HG03521 (cell line): Measurements from ENCODE around the gene CACNA1A.
"Not testable (repeated sequence)": the region's sequence is repeated elsewhere in the genome, so short reads cannot be mapped to it uniquely, and the experiment has no call there.

Source experiments
- ATAC-seq: cut with Tn5 transposase; IDR thresholded peaks from one replicate; pipeline ENCODE4 v1.9.1; 2021; ENCODE audit warnings: mild to moderate bottlenecking, moderate library complexity; ENCODE audit not compliant: unreplicated experiment

The CACNA1A gene

GRCh38 chr19:13207846-13208671 is 298.2 kb downstream of the CACNA1A start:
- ATAC-seq = peak; percentile 53

- ATAC-seq = no peak
Observed at GRCh38 chr19:13207237-13207845, 298.9 kb downstream of the CACNA1A start.

DNA sequence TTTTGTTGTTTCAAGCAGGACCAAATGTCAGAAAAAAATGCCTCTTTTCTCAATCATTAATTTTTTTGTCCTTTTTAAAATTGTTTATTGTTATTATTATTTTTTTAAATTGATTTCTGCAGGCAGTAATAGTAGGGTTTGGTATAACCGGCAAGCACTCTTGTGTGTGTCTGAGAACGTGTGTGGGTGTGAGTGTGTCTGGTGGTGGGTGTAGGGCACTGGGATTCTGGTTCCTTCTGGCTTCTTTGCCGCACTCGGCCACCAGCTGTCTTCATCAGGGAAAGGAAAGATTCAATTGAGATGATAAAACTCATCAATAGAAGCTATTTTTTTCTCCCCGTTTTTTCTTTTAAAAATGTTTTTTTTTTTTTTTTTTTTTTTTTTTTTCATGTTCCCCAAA is 299.7 kb downstream of the CACNA1A start:
- no peak for ATAC-seq

DNA sequence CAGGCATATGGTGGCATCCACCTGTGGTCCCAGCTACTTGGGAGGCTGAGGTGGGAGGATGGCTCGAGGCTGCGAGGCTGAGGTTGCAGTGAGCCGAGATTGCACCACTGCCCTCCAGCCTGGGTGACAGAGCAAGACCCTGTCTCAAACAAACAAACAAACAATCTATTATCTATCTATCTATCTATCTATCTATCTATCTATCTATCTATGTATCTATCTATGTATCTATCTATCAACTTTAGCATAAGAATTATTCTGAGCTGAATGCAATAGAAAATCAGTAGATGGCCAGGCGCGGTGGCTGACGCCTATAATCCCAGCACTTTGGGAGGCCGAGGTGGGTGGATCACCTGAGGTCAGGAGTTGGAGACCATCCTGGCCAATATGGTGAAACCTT is 304.2 kb downstream of the CACNA1A start:
- not testable (repeated sequence) for ATAC-seq

GRCh38 chr19:13198634-13199033 is 307.6 kb downstream of the CACNA1A start:
- ATAC-seq = no peak

- no peak for ATAC-seq
Observed at GRCh38 chr19:13195678-13196077, 310.6 kb downstream of the CACNA1A start.

DNA sequence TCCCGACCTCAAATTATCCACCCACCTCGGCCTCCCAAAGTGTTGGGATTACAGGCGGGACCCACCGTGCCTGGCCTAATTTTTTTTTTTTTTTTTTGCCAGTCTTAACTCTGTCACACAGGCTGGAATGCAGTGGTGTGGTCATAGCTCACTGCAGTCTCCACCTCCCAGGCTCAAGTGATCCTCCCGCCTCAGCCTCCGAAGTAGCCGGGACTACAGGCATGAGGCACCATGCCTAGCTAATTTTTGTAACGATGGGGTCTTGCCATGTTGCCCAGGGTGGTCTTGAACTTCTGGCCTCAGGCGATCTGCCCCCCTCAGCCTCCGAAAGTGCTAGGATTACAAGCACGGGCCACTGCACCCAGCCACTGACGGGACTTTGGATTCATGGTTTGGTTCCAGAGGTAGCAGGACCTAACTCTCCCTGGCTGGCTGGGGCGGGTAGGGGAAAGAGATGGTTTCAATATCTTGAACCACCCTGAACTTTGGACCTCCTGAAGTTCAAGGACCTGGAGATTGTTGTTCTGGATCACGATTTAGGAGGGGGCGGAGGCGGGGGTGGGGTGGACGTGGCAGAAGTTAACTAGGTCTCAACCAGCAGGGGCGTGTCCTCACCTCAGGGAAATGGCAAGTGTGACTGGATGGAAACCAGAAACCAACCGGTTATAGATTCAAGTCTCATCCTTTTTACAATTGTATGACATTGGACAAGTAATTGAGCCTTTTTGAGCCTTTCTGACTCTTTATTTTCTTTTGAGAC is 315.3 kb downstream of the CACNA1A start:
- no peak for ATAC-seq

DNA sequence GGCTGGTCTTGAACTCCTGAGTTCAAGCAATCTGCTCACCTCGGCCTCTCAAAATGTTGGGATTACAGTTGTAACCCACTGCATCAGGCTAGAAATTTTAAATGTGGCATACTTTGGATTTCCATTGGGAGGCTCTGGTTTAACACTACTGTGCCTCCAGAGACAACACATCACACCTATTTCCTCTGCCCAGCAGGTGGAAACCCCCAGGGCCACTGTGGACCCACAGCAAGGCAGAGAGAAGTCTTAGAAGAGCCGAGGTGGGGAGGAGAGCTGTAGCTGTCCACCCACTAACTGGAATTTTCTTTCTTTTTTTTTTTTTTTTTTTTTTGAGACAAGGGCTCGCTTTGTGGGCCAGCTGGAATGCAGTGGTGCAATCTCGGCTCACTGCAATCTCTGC is 316.7 kb downstream of the CACNA1A start:
- ATAC-seq = no peak

DNA sequence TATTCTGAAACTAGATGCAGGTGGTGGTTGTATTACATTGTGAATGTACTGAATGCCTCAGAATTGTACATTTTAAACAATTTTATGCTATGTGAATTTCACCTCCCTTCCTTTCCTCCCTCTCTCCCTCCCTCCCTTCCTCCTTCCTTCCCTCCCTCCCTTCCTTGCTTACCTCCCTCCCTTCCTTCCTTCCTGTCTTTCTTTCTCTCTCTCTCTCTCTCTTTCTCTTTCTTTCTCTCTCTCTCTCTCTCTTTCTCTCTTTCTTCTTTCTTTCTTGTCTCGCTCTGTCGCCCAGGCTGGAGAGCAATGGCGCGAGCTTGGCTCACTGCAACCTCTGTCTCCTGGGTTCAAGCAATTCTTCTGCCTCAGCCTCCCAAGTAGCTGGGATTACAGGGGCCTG is 318.9 kb downstream of the CACNA1A start:
- no peak for ATAC-seq

DNA sequence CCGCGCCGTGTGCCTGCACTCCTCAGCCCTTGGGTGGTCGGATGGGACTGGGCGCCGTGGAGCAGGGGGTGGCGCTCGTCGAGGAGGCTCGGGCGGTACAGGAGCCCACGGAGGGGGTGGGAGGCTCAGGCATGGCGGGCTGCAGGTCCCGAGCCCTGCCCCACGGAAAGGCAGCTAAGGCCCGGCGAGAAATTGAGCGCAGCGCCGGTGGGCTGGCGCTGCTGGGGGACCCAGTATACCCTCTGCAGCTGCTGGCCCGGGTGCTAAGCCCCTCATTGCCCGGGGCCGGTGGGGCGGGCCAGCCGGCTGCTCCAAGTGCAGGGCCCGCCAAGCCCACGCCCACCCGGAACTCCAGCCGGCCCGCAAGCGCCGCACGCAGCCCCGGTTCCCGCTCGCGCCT is 319.6 kb downstream of the CACNA1A start:
- ATAC-seq = not testable (repeated sequence)

DNA sequence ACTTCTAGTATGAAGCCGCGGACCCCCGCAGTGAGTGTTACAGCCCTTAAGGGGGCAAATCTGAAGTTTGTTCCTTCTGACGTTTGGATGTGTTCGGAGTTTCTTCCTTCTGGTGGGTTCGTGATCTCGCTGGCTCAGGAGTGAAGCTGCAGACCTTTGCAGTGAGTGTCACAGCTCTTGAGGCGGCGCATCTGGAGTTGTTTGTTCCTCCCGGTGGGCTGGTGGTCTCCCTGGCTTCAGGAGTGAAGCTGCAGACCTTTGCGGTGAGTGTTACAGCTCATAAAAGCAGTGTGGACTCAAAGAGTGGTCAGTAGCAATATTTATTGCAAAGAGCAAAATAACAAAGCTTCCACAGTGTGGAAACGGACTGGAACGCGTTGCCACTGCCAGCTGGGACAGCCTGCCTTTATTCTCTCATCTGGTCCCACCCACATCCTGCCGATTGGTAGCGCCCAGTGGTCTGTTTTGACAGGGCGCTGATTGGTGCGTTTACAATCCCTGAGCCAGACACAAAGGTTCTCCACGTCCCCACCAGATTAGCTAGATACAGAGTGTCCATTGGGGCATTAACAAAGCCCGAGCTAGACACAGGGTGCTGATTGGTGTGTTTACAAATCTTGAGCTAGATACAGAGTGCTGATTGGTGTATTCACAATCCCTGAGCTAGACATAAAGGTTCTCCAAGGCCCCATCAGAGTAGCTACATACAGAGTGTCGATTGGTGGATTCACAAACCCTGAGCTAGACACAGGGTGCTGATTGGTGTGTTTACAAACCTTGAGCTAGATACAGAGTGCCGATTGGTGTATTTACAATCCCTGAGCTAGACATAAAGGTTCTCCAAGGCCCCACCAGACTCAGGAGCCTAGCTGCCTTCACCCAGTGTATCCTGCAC is 320.3 kb downstream of the CACNA1A start:
- not testable (repeated sequence) for ATAC-seq

DNA sequence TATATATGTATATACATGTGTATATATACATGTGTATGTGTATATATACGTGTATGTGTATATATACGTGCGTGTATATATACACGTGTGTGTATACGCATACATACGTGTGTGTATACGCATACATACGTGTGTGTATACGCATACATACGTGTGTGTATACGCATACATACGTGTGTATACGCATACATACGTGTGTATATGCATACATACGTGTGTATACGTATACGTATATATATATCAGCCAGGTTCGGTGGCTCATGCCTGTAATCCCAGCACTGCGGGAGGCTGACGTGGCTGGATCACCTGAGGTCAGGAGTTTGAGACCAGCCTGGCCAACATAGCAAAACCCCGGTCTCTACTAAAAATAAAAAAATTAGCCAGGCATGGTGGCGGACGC is 321.4 kb downstream of the CACNA1A start:
- not testable (repeated sequence) for ATAC-seq

DNA sequence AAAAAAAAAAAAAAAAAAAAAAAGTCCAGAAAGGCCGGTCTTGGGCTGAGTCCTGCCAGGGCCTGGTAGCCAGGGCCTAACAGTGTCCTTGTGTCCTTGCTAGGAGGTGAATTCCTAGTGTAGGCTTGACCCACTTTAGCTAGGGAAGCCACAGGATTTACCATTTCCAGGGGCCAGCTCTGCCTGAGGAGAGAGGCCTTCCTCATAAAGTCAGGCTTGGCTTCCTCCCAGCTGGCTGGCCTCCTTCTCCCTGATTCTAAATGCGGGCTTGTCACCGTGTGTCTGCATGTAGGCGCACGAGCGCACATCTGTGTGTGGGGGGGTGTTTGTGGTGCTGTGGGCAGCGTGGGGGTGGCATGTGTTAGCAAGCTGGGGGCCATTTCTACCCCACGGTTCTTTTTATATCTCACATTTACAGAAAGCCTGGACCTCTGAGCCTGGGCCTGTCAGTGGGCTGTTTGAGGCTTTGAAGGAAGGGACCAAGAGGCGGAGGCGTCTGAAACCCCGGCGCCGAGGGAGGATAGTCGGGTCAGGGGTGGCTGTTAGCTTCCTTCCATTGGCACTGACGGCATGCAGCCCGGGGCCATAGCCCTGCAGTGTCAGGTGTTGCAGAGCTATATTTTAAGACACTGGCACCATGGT is 324.4 kb downstream of the CACNA1A start:
- ATAC-seq = no peak

- ATAC-seq = not testable (repeated sequence)
Observed at GRCh38 chr19:13178291-13178690, 328.0 kb downstream of the CACNA1A start.

DNA sequence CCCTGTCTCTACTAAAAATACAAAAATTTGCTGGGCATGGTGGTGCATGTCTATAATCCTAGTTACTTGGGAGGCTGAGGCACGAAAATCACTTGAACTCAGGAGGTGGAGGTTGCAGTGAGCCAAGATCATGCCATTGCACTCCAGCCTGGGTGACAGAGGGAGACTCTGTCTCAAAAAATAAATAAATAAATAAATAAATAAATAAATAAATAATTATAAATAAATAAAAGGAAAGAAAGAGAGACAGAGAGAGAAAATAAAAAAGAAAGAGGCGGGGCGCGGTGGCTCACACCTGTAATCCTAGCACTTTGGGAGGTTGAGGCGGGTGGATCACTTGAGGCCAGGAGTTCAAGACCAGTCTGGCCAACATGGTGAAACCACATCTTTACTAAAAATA is 328.7 kb downstream of the CACNA1A start:
- not testable (repeated sequence) for ATAC-seq

- no peak for ATAC-seq
Observed at GRCh38 chr19:13176345-13176744, 329.9 kb downstream of the CACNA1A start.

- ATAC-seq = no peak
Observed at GRCh38 chr19:13173139-13173737, 333.0 kb downstream of the CACNA1A start.

DNA sequence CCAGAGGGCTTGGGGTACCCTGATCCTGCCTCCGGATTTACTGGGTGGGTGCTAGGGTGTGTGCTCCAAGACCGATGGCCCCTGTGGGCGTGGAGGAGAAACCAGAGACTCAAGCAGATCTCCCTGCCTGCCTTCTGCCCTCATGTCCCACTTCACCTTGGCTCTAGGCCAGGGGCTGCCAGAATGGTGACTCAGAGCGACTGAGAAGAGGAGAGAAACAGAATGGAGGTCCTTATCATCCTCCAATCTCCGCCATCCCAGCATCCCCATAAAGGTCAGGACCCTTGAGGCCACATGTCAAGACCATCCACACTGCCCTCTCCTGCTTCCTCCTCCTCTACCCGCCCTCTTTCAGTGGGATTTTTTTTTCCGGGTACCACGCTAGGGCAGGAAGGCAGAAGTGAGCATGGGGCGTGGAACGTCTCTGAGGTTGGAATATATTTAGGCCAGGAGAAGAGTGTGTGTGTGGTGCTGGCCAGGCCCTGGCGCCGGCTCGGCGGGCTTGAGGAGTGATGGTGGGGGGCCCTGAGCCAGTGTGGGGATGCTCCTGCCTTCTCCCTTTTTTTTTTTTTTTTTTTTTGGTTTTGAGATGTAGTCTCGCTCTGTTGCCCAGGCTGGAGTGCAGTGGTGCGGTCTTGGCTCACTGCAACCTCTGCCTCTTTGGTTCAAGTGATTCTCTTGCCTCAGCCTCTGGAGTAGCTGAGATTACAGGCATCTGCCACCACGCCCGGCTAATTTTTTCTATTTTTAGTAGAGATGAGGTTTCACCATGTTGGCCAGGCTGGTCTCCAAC is 333.7 kb downstream of the CACNA1A start:
- ATAC-seq = no peak

DNA sequence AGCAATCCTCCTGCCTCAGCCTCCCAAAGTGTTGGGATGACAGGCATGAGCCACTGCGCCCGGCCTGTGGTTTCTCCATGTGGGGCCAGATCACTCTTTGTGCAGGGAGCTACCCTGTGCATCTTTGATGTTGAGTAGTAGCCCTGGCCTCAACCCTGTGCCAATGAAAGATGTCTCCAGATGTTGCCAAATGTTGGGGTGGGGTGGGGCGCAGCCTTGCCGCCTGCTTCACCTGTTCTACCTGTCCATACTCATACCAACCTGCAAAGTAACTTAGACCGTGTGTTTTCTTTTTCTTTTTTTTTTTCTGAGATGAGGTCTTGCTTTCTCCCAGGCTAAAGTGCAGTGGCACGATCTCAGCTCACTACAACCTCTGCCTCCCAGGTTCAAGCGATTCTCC is 335.1 kb downstream of the CACNA1A start:
- ATAC-seq = no peak
